Choroid plexus epithelial cell (primary cell): ENCODE results near the gene ANKRD34A.
"Not testable (repeated sequence)": the region's sequence is repeated elsewhere in the genome, so short reads cannot be mapped to it uniquely, and the experiment has no call there.

ENCODE experiments used
- DNase-seq: peaks from one replicate; pipeline ENCODE4 v3.0.0-alpha.2; 2010; ENCODE audit warnings: low read depth
- H3K4me3 ChIP-seq: 2 replicates; pipeline ENCODE4 v1.5.1; 2011; ENCODE audit warnings: low read depth, mild to moderate bottlenecking, control low read depth, low read length, moderate library complexity
- TF ChIP-seq, protein P1 (sequence below): conservative IDR thresholded peaks from 2 replicates; pipeline ENCODE4 v1.5.1; 2011; ENCODE audit warnings: low read depth, mild to moderate bottlenecking, control low read depth, inconsistent platforms, low read length, moderate library complexity

Gene ANKRD34A

DNA sequence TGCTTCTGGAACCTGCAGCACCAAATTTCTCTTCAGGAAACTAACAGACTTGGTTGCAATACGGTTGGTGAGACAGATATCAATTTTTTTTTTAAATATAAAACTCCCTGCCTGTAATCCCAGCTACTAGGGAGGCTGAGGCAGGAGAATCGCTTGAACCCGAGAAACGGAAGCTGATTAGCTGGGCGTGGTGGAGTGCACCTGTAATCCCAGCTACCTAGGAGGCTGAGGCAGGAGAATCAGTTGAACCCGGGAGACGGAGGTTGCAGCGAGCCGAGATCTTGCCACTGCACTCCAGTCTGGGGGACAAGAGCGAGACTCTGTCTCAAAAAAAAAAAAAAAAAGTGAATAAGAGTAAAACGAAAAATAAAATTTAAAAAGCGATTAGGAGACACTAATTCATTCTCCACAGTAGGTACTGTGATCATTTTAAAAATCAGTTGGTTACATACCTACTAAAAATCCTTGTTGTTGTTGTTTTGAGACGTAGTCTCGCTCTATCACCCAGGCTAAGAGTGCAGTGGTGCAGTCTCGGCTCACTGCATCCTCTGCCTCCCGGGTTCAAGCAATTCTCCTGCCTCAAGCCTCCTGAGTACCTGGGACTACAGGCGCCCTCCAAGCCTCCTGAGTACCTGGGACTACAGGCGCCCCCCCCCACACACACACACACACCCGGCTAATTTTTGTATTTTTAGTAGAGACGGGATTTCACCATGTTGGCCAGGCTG lies 36.3 kb downstream of the ANKRD34A start:
- TF ChIP-seq, protein P1, sequence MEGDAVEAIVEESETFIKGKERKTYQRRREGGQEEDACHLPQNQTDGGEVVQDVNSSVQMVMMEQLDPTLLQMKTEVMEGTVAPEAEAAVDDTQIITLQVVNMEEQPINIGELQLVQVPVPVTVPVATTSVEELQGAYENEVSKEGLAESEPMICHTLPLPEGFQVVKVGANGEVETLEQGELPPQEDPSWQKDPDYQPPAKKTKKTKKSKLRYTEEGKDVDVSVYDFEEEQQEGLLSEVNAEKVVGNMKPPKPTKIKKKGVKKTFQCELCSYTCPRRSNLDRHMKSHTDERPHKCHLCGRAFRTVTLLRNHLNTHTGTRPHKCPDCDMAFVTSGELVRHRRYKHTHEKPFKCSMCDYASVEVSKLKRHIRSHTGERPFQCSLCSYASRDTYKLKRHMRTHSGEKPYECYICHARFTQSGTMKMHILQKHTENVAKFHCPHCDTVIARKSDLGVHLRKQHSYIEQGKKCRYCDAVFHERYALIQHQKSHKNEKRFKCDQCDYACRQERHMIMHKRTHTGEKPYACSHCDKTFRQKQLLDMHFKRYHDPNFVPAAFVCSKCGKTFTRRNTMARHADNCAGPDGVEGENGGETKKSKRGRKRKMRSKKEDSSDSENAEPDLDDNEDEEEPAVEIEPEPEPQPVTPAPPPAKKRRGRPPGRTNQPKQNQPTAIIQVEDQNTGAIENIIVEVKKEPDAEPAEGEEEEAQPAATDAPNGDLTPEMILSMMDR = no peak
- H3K4me3 ChIP-seq = peak overlapping the region; percentile 85
- DNase-seq = no peak

GRCh38 chr1:145927063-145927886 lies 37.1 kb downstream of the ANKRD34A start, which contains the start of gene RBM8A:
Gene RBM8A (minus strand): TSS chr1:145927484. CDS start chr1:145927426, 58 bp downstream.
- peak; percentile 99 for DNase-seq
- TF ChIP-seq, protein P1 = peak; percentile 74
- peak within 1 kb of the TSS; percentile 85 for H3K4me3 ChIP-seq

DNA sequence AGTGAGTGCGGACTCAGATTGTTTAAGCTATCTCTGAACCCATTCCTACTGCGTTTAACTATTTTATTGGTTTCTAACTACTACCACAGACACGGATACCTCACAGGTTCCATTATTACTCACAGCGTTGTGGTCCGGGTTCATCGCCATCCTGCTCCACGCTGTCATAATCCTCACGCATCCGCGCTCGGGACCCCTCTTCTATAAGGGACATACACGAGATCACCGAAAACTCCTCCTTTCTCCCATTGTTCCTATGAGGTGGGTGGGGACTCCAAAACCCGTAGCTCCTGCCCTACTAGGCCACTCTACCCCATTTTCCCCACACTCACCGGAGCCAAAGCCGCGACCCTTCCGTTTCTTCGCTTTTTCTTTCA lies 37.7 kb downstream of the ANKRD34A start:
- TF ChIP-seq, protein P1 = no peak
- DNase-seq = no peak
- H3K4me3 ChIP-seq = peak overlapping the region; percentile 85

DNA sequence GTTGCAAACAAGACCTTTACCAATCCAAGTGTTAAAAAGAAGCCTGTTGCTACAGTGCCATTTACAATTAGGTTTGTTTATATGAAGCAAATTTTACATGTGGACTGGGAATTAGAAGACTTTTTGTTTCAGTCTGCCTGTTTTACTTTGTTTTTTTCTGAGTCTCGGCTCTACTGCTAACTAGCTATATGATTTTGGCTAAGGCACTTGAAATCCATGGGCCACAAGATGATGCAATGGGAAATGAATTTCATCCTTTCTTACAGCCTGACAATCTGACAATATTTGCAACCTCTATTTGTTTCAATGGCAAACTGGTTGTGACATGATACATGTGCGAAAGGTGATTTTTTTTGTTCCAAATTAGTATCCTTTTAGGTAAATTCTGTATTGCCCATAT lies 42.1 kb downstream of the ANKRD34A start:
- no peak overlapping the region for H3K4me3 ChIP-seq
- TF ChIP-seq, protein P1 = no peak
- DNase-seq = peak; percentile 40

- not testable (repeated sequence) for H3K4me3 ChIP-seq, DNase-seq
These were observed 44.1 kb downstream of the ANKRD34A start for GRCh38 chr1:145920297-145920696.

- H3K4me3 ChIP-seq = peak overlapping the region; percentile 85
- TF ChIP-seq, protein P1 = peak; percentile 32
- peak; percentile 49 for DNase-seq
These were observed 45.1 kb downstream of the ANKRD34A start for GRCh38 chr1:145918992-145919939.
